GM19351 (cell line): ENCODE results near the gene ITPR2.
"Not testable (repeated sequence)": the region's sequence is repeated elsewhere in the genome, so short reads cannot be mapped to it uniquely, and the experiment has no call there.

Source experiments
- ATAC-seq: cut with Tn5 transposase; IDR thresholded peaks from one replicate; pipeline ENCODE4 v1.9.1; 2021; ENCODE audit warnings: mild to moderate bottlenecking, moderate library complexity; ENCODE audit not compliant: unreplicated experiment

The ITPR2 gene

GRCh38 chr12:26791301-26791791 is 41.6 kb downstream of the ITPR2 start:
- peak; percentile 73 for ATAC-seq

- ATAC-seq = peak; percentile 13
These were observed 42.4 kb downstream of the ITPR2 start for GRCh38 chr12:26790645-26790994.

- no peak for ATAC-seq
These were observed 43.0 kb downstream of the ITPR2 start for GRCh38 chr12:26789731-26790644.

GRCh38 chr12:26786865-26787514 is 46.0 kb downstream of the ITPR2 start:
- ATAC-seq = no peak

GRCh38 chr12:26786491-26786864 is 46.5 kb downstream of the ITPR2 start:
- ATAC-seq = no peak

GRCh38 chr12:26783816-26784379 is 49.1 kb downstream of the ITPR2 start:
- not testable (repeated sequence) for ATAC-seq

- no peak for ATAC-seq
These were observed 49.9 kb downstream of the ITPR2 start for GRCh38 chr12:26783131-26783526.

GRCh38 chr12:26782372-26783130 is 50.4 kb downstream of the ITPR2 start:
- ATAC-seq = no peak

- not testable (repeated sequence) for ATAC-seq
These were observed 52.3 kb downstream of the ITPR2 start for GRCh38 chr12:26780656-26781055.

- ATAC-seq = not testable (repeated sequence)
These were observed 54.7 kb downstream of the ITPR2 start for GRCh38 chr12:26778173-26778775.

GRCh38 chr12:26777236-26777635 is 55.8 kb downstream of the ITPR2 start:
- no peak for ATAC-seq

- ATAC-seq = not testable (repeated sequence)
These were observed 57.0 kb downstream of the ITPR2 start for GRCh38 chr12:26775991-26776390.

GRCh38 chr12:26773313-26774104 is 59.5 kb downstream of the ITPR2 start:
- no peak for ATAC-seq

GRCh38 chr12:26771861-26772260 is 61.1 kb downstream of the ITPR2 start:
- no peak for ATAC-seq

GRCh38 chr12:26770239-26771070 is 62.5 kb downstream of the ITPR2 start:
- ATAC-seq = no peak

GRCh38 chr12:26769611-26770010 is 63.4 kb downstream of the ITPR2 start:
- no peak for ATAC-seq

- peak; percentile 56 for ATAC-seq
These were observed 64.1 kb downstream of the ITPR2 start for GRCh38 chr12:26768611-26769603.

GRCh38 chr12:26767865-26768264 is 65.1 kb downstream of the ITPR2 start:
- ATAC-seq = no peak
